ENCODE results near the gene ZNF83.

Gene ZNF83

DNA sequence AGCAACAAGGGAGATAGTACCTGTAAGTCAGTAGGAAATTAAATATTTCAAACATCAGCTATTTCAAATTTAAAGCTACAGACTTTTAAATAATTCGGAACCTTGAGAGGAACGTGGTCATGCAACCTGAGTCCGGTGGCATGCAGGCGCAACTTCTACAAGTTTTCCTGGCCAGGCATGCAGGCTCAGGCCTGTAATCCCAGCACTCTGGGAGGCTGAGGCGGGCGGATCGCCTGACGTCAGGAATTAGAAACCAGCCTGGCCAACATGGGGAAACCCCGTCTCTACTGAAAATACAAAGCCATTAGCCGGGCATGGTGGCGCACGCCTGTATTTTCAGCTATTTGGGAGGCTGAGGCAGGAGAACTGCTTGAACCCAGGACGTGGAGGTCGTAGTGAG, 70.2 kb downstream of the ZNF83 start:
- H3K9ac ChIP-seq: no peak overlapping the region
- H3K4me2 ChIP-seq: no peak overlapping the region
- H3K9me3 ChIP-seq (replicated peaks in 1 of 11): peaks cover 14 to 80% (median 21%) of the 10 kb centered on the region in 11 experiments
- peaks cover 14 to 19% (median 18%) of the 10 kb centered on the region in 10 experiments; a peak in 18 of 20 replicates for H3K4me1 ChIP-seq
- no peak for TF ChIP-seq Cebpa-rat (IDR thresholded peaks at IDR 0.05)
- no peaks in the 10 kb centered on the region for H3K27me3 ChIP-seq
- no peak overlapping the region for H3K4me3 ChIP-seq
- no peak overlapping the region for H3K27ac ChIP-seq
- H3K36me3 ChIP-seq: peaks cover 34 to 67% (median 45%) of the 10 kb centered on the region in 11 experiments
- H4K20me1 ChIP-seq: no peaks in the 10 kb centered on the region; a peak in 3 of 22 replicates

DNA sequence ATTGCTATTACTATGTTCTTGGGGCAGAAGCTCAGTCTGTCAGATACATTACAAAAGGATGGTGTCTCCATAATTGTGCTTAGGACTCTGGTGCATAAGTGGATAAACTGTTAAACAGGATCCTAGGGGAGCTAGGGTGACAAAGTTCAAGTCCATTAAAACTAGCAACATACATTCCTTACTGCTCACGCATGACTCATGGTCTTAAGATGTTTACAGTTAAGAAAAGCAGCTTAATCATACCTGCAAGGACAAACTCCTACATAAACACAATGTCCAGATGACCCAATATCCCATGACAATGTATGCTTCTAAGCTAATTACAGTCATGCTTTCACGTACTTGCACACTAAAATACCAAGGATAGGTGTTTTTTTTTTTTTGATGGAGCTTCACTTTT, 71.6 kb downstream of the ZNF83 start:
- Histone ChIP-seq H3K4me1 (peaks cover 14 to 18% (median 16%) of the 10 kb centered on the region in 10 experiments; a peak in 18 of 20 replicates), H3K9me3 (replicated peaks in 1 of 11) (peaks cover 27 to 81% (median 34%) of the 10 kb centered on the region in 11 experiments), H3K36me3 (peaks cover 36 to 67% (median 45%) of the 10 kb centered on the region in 11 experiments), H3K27ac (no peak overlapping the region), H3K27me3 (no peaks in the 10 kb centered on the region), H3K4me3 (no peak overlapping the region), H3K9ac (no peak overlapping the region), H3K4me2 (no peak overlapping the region), H4K20me1 (no peaks in the 10 kb centered on the region; a peak in 3 of 22 replicates)
- TF ChIP-seq Cebpa-rat (IDR thresholded peaks at IDR 0.05): no peak

DNA sequence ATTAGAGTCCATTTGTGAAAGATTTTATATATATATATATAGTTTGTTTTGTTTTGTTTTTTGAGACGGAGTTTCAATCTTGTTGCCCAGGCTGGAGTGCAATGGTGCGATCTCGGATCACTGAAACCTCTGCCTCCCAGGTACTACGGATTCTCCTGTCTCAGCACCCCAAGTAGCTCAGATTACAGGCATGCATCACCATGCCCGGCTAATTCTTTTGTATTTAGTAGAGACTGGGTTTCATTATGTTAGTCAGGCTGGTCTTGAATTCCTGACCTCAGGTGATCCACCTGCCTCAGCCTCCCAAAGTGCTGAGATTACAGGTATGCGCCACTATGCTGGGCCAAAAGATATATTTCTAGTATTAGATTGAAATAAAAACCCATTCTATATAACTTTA, 72.0 kb downstream of the ZNF83 start:
- Histone ChIP-seq H3K27ac (no peak overlapping the region), H3K4me1 (peaks cover 10 to 13% (median 12%) of the 10 kb centered on the region in 10 experiments; a peak in 18 of 20 replicates), H3K9me3 (replicated peaks in 1 of 11) (peaks cover 32 to 85% (median 39%) of the 10 kb centered on the region in 11 experiments), H3K36me3 (peaks cover 41 to 68% (median 50%) of the 10 kb centered on the region in 11 experiments), H3K4me3 (no peak overlapping the region), H3K27me3 (no peaks in the 10 kb centered on the region), H3K9ac (no peak overlapping the region), H4K20me1 (no peaks in the 10 kb centered on the region; a peak in 3 of 22 replicates), H3K4me2 (no peak overlapping the region)
- TF ChIP-seq Cebpa-rat (IDR thresholded peaks at IDR 0.05): no peak
